GM19455 (cell line): ENCODE data around the gene CDHR1.
"Not testable (repeated sequence)": the region's sequence is repeated elsewhere in the genome, so short reads cannot be mapped to it uniquely, and the experiment has no call there.

Source experiments
- ATAC-seq: cut with Tn5 transposase; IDR thresholded peaks from one replicate; pipeline ENCODE4 v1.9.1; 2021; ENCODE audit not compliant: unreplicated experiment

The CDHR1 gene

DNA sequence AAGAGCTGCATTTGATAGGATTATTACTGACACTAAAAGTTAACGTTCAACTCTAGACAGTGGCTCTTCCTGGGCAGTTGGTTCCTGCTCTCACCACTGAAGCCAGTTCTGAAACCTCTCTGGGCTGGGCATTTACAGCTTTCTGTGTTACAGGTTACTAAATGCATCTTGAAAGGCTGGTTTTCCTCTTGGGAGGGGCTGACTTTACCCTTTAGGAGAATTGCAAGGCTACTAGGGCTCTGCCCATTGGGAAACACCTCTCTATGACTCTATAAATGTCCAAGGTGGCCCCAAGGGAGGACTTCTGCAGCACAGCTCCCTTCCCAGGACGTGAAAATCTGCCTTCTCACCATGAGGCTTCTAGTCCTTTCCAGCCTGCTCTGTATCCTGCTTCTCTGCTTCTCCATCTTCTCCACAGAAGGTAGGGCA lies 20.8 kb upstream of the CDHR1 start, which contains the start of gene GPR15LG:
Gene GPR15LG, plus strand, starts transcription at position 301 of the 429 bp plus-strand sequence. Its CDS starts 51 bp downstream, at position 352.
- no peak for ATAC-seq

DNA sequence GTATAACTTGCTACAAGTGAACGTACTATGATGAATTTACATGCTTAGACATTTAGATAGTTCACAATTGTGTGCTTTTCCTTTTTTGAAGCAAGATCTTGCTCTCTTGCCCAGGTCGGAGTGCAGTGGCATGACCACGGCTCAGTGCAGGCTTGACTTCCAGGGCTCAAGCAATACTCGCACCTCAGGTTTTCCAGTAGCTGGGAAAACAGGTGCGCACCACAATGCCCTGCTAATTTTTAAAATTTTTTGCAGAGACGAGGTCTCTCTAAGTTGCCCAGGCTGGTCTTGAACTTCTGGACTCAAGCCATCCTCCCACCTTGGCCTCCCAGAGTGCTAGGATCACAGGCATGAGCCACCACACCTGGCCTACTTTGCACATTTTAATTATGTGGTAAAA lies 18.9 kb upstream of the CDHR1 start:
- no peak for ATAC-seq

GRCh38 chr10:84176351-84176750 lies 18.0 kb upstream of the CDHR1 start:
- no peak for ATAC-seq

DNA sequence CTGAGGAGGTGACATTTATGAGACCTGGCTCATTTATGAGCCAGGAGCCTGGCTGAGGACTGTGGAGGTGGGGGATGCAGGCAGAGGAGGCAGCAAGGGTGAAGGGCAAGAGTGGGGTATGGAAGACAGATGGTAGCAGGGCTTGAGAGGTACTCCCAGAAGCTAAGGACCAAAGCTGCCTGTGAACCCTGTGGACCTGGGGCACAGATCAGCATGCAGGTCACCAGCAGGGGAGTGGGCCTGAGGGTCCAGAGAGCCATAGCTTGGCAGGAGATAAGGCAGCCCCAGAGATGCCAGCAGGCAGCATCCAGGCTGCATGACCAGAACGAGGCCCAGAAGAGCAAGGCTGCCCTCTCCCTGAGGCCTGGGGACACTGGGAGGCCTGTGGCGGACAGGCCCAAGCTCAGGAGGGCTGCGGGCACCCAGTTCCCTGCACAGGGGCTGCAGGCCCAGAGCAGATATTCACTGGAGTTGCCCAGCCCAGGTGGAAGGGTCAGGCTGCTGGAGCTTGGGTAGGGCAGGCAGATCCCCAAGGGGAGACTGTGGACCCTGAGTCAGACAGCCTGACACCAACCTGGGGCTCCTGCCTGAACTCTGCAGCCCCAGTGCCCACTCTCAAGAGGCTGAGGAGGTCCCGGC lies 17.4 kb upstream of the CDHR1 start:
- ATAC-seq, result no peak

- peak; percentile 39 for ATAC-seq
Observed at GRCh38 chr10:84177541-84178141, 16.7 kb upstream of the CDHR1 start.

DNA sequence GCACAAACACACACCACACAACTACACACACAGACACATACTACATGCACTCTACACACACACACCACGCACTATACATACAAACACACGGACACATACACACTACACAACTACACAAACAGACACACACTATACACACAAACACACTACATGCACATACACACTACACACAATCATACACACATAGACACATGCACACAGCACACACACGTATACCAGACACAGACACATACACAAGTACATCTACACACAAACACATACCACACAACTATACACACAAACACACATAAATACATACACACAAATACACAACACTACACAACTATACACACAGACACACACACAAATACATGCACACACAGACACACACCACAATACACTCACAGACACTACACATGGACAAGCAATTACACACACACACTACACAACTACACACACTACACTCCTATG lies 16.2 kb upstream of the CDHR1 start:
- ATAC-seq, result no peak

GRCh38 chr10:84179059-84179710 lies 15.2 kb upstream of the CDHR1 start:
- ATAC-seq, result peak; percentile 88

- ATAC-seq, result not testable (repeated sequence)
Observed at GRCh38 chr10:84180386-84180785, 14.0 kb upstream of the CDHR1 start.

- ATAC-seq, result no peak
Observed at GRCh38 chr10:84181631-84182030, 12.7 kb upstream of the CDHR1 start.

DNA sequence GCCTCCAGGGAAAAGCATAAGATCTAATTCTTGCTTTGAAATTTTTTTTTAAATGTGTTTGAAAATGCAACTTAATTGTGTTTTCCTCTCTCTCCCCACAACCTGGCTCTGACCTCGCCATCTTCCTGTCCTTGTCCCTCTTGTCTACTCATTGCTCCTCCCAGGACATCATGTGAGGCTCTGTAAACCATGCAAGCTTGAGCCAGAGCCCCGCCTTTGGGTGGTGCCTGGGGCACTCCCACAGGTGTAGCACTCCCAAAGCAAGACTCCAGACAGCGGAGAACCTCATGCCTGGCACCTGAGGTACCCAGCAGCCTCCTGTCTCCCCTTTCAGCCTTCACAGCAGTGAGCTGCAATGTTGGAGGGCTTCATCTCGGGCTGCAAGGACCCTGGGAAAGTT lies 9.8 kb upstream of the CDHR1 start:
- ATAC-seq, result no peak

- no peak for ATAC-seq
Observed at GRCh38 chr10:84185526-84186175, 8.7 kb upstream of the CDHR1 start.

- ATAC-seq, result no peak
Observed at GRCh38 chr10:84188815-84189214, 5.5 kb upstream of the CDHR1 start.

- ATAC-seq, result no peak
Observed at GRCh38 chr10:84190621-84191020, 3.7 kb upstream of the CDHR1 start.

DNA sequence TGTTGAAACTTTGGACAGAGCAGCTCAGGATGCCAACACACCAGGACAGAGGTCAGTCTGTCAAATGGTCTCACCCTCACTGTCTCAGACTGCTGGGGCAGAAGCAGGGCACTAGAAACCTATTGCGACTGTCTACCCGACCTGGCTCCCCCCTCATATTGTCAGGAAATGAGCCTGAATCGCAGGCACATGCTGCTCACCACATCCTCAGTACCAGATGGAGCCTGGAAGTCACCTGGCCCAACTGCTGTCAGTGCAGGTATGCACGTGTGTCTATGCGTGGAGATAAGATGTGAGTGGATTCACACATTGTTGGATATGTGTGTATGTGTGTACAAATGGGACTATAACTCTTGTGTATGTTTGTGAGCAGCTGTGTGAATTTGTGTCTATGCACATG lies 3.2 kb upstream of the CDHR1 start:
- no peak for ATAC-seq

DNA sequence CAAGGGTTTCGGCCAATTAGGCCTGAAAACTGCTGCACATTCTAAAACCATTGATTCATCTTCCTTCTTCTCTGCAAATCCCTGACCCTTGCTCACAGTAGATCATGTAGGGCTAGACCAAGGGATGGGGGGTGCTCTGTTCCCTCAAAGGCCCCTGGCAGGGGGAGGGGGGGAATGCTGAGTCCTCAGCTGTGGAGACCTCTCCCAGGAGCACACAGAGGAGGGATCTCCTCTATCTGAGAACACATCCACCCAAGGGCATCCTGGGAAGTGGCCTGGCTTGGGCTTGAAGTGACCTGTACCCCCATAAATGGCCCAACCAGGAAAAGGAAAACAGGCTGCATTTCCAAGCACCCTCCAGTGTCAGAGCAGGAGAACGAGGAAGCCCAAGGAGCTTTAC lies 1.0 kb upstream of the CDHR1 start:
- ATAC-seq, result no peak

DNA sequence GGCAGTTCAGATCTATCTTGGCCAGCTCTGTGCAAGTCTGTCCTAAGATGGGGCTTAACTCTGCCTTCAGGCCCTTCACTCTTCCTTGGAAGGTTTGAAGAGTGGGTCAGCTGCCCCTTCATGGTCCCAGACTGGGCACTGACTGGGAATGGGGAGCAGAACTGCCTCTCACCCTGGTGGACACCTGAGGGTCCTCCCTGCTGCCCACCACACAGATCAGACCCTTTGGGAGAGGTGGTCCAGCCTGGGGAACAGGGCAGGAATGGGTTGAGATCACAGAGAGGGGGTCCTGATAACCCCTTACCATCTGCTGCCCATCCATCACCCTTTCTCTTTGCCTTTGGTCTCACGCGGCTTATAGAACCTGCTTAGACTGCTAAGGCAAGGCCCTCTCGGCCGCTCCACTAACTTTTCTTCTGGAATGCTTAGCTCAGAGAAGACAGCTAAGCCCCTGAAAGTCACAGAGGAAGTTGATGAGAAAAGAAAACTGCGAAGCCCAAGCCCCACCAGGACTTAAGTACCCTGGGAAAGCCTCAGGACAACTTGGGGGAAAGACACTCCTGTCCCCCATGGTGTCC lies 402 bp upstream of the CDHR1 start:
- no peak for ATAC-seq

GRCh38 chr10:84195044-84195830 lies 900 bp downstream of the CDHR1 start:
- no peak for ATAC-seq

- no peak for ATAC-seq
Observed at GRCh38 chr10:84196083-84196482, 1.7 kb downstream of the CDHR1 start.

- ATAC-seq, result no peak
Observed at GRCh38 chr10:84196941-84197340, 2.6 kb downstream of the CDHR1 start.

- no peak for ATAC-seq
Observed at GRCh38 chr10:84197643-84198042, 3.3 kb downstream of the CDHR1 start.
